HCT116 (cell line): ENCODE data around the gene HOXC12. TPM values are rescaled to one million over a fixed set of nuclear protein-coding genes. Genes with fewer than 3 reads are reported as not detected.

Experiments
- ATAC-seq: fragments of 200-7000 bp; cut with Tn5 transposase; 2 replicates; pipeline ENCODE4 v1.9.1; 2020; ENCODE audit warnings: mild to moderate bottlenecking, moderate library complexity
- BruUV-seq: library from RNA; stranded (reverse); fragments of 400-500 nt; replicated peaks from 2 replicates; lab custom pipeline; 2021; lab: Mats Ljungman, UMichigan
- CTCF ChIA-PET: fragments of 300-600 bp; sonication (Branson Sonifier 250); formaldehyde crosslinking; loops from one replicate; lab custom pipeline; 2021; ENCODE audit warnings: antibody characterized with exemption; lab: Charles Lee
- POLR2A ChIA-PET: fragments of 300-600, 350-600 bp; sonication (Branson Sonifier 250); formaldehyde crosslinking; loops from one replicate; lab custom pipeline; 2021; ENCODE audit warnings: antibody characterized with exemption; lab: Charles Lee
- RAD21 ChIA-PET, 2 experiments: fragments of 300-600 bp; sonication (Branson Sonifier 250); formaldehyde crosslinking; loops; one replicate each; lab custom pipeline; 2023; ENCODE audit warnings: low total read pairs in 2 of 2; ENCODE audit not compliant: uncharacterized antibody in 2 of 2, unreplicated experiment in 2 of 2, low non-redundant PET in 1 of 2; lab: Charles Lee
- DNase-seq: peaks from one replicate; pipeline ENCODE4 v3.0.0-alpha.2; 2010; ENCODE audit warnings: low read depth, low spot score
- H2AFZ ChIP-seq: fragments of 200-600 bp; shearing (Covaris generic), sonication (generic); 2 replicates; pipeline ENCODE4 v1.6.1; 2017; ENCODE audit warnings: low read depth, mixed run types, mixed read lengths, antibody characterized with exemption, low read length; ENCODE audit not compliant: poor library complexity, severe bottlenecking
- H3K27ac ChIP-seq: 2 replicates; pipeline ENCODE4 v1.5.1; 2012; ENCODE audit warnings: low read depth, low read length
- H3K27me3 ChIP-seq: fragments of 200-600 bp; sonication (generic); 2 replicates; pipeline ENCODE4 v1.6.1; 2016; ENCODE audit warnings: mixed run types, low read length, mixed read lengths; ENCODE audit not compliant: insufficient read depth
- H3K36me3 ChIP-seq, 2 experiments: fragments of 200-500 bp in 1 of 2; fragments of 200-600 bp in 1 of 2; sonication (Bioruptor generic) in 1 of 2; sonication (generic) in 1 of 2; 2 replicates each; pipeline versions ENCODE4 v1.5.1 to v1.6.1; 2014 to 2016; ENCODE audit warnings: low read length in 2 of 2, inconsistent platforms in 1 of 2, mixed read lengths in 1 of 2, mixed run types in 1 of 2; ENCODE audit not compliant: insufficient read depth in 2 of 2, control insufficient read depth in 1 of 2
- H3K4me1 ChIP-seq, 2 experiments: fragments of 200-600 bp in 1 of 2; sonication (generic) in 1 of 2; 2 replicates each; pipeline versions ENCODE4 v1.5.1 to v1.6.1; 2012 to 2017; ENCODE audit warnings: low read length in 2 of 2, inconsistent platforms in 1 of 2, mild to moderate bottlenecking in 1 of 2, mixed read lengths in 1 of 2, mixed run types in 1 of 2, moderate library complexity in 1 of 2; ENCODE audit not compliant: insufficient read depth in 2 of 2, control insufficient read depth in 1 of 2
- H3K4me2 ChIP-seq: fragments of 200-600 bp; sonication (generic); 2 replicates; pipeline ENCODE4 v1.6.1; 2017; ENCODE audit warnings: mixed run types, low read length, mixed read lengths
- H3K4me3 ChIP-seq, 2 experiments: fragments of 200-600 bp in 1 of 2; sonication (generic) in 1 of 2; replicated peaks in 1 of 2; 2 replicates each; pipeline ENCODE4 v1.5.1; 2011 to 2016; ENCODE audit warnings: low read length in 2 of 2, control low read depth in 1 of 2, low read depth in 1 of 2, mild to moderate bottlenecking in 1 of 2, mixed read lengths in 1 of 2, mixed run types in 1 of 2
- H3K79me2 ChIP-seq: fragments of 200-600 bp; sonication (generic); 2 replicates; pipeline ENCODE4 v1.6.1; 2017; ENCODE audit warnings: mild to moderate bottlenecking, mixed run types, low read length, moderate library complexity, mixed read lengths; ENCODE audit not compliant: insufficient read depth
- H3K9ac ChIP-seq: fragments of 200-600 bp; sonication (generic); 2 replicates; pipeline ENCODE4 v1.6.1; 2016; ENCODE audit warnings: low read length, mixed read lengths
- H3K9me2 ChIP-seq: fragments of 200-600 bp; sonication (generic), shearing (Covaris generic); 2 replicates; pipeline ENCODE4 v1.6.1; 2017; ENCODE audit warnings: mixed run types, mild to moderate bottlenecking, moderate library complexity; ENCODE audit not compliant: insufficient read depth
- H3K9me3 ChIP-seq, 2 experiments: fragments of 200-500 bp in 1 of 2; fragments of 200-600 bp in 1 of 2; sonication (Bioruptor generic) in 1 of 2; sonication (generic) in 1 of 2; 2 replicates each; pipeline ENCODE4 v1.6.1; 2014 to 2017; ENCODE audit warnings: low read length in 2 of 2, mixed read lengths in 2 of 2, inconsistent platforms in 1 of 2, low read depth in 1 of 2, mild to moderate bottlenecking in 1 of 2, mixed run types in 1 of 2, moderate library complexity in 1 of 2; ENCODE audit not compliant: control insufficient read depth in 1 of 2, insufficient read depth in 1 of 2
- H4K20me1 ChIP-seq: fragments of 200-600 bp; sonication (generic), shearing (Covaris generic); 2 replicates; pipeline ENCODE4 v1.6.1; 2017; ENCODE audit warnings: mixed run types, mild to moderate bottlenecking, moderate library complexity; ENCODE audit not compliant: insufficient read depth
- CEBPB ChIP-seq: IDR thresholded peaks from 2 replicates; pipeline ENCODE4 v1.6.1; 2012; ENCODE audit warnings: low read depth
- EGR1 ChIP-seq: IDR thresholded peaks from 2 replicates; pipeline ENCODE4 v1.6.1; 2012; ENCODE audit warnings: low read depth
- ELF1 ChIP-seq: IDR thresholded peaks from 2 replicates; pipeline ENCODE4 v1.6.1; 2012; ENCODE audit warnings: low read depth, borderline replicate concordance
- FOSL1 ChIP-seq: IDR thresholded peaks from 2 replicates; pipeline ENCODE4 v1.6.1; 2012; ENCODE audit warnings: low read depth
- SIN3A ChIP-seq: IDR thresholded peaks from 2 replicates; pipeline ENCODE4 v1.6.1; 2012; ENCODE audit warnings: low read depth
- SP1 ChIP-seq: IDR thresholded peaks from 2 replicates; pipeline ENCODE4 v1.6.1; 2012; ENCODE audit warnings: low read depth
- SRF ChIP-seq: IDR thresholded peaks from 2 replicates; pipeline ENCODE4 v1.6.1; 2012; ENCODE audit warnings: low read depth
- YY1 ChIP-seq: IDR thresholded peaks from 2 replicates; pipeline ENCODE4 v1.6.1; 2011; ENCODE audit warnings: low read length, low read depth, moderate library complexity, mild to moderate bottlenecking; ENCODE audit not compliant: insufficient replicate concordance; ENCODE audit errors: extremely low read depth
- ZNF274 ChIP-seq: fragments of 200-500 bp; sonication (Bioruptor generic); IDR thresholded peaks from 2 replicates; pipeline ENCODE4 v1.6.1; 2014; ENCODE audit warnings: mild to moderate bottlenecking, low read depth, low read length, inconsistent platforms
- intact Hi-C: fragments of 100-400 bp; cut with micrococcal nuclease; formaldehyde crosslinking; loops from 2 replicates; pipeline ENCODE4 v1.10.0; 2022
- total RNA-seq: library from RNA; stranded (reverse); gene quantifications from one replicate; pipeline ENCODE4 v1.2.1, GENCODE V29; 2021; ENCODE audit not compliant: unreplicated experiment
- TF ChIP-seq, protein P1 (sequence below): IDR thresholded peaks from 2 replicates; pipeline ENCODE4 v1.6.1; 2012
- TF ChIP-seq, protein P2 (sequence below): IDR thresholded peaks from 2 replicates; pipeline ENCODE4 v1.6.1; 2011; ENCODE audit warnings: mild to moderate bottlenecking, low read length, moderate library complexity; ENCODE audit not compliant: insufficient replicate concordance; ENCODE audit errors: extremely low read depth
- TF ChIP-seq, protein P3 (sequence below): IDR thresholded peaks from 2 replicates; pipeline ENCODE4 v1.6.1; 2012; ENCODE audit warnings: low read depth

Gene HOXC12
- total RNA-seq, 1 experiment from 2014 or later = not detected

DNA sequence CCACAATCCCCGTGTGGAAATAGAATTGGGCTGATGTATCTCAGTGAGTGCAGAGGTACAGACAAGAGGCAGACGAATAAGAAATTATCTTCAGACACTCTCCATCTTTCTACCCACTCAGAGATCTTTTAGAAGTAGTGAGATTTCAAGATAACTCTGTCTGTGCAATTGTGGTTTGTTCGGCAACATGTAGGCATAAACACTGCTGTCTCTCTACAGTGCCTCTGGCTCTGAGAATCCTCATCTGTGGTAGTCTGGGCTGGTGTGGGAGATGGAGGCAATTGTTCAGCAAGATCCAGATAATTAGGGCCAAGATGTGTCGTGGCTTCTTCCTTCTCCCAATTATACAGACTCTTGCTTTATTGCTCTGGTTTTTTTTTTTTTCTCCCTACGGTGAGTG lies 13.0 kb upstream of the HOXC12 start:
- no peak overlapping the region for H3K4me2 ChIP-seq
- no peaks in the 10 kb centered on the region for H3K9me3 ChIP-seq
- H3K4me3 ChIP-seq = no peak overlapping the region
- H3K79me2 ChIP-seq = no peaks in the 10 kb centered on the region
- no peaks in the 10 kb centered on the region for H3K9me2 ChIP-seq
- no peak overlapping the region for H3K9ac ChIP-seq
- H2AFZ ChIP-seq = no peak overlapping the region
- ChIA-PET CTCF (no interaction called here), RAD21 (no interaction called here), POLR2A (no interaction called here)
- H3K36me3 ChIP-seq = no peaks in the 10 kb centered on the region
- no peak for ATAC-seq
- no TSS peak for BruUV-seq
- no peaks in the 10 kb centered on the region for H3K27me3 ChIP-seq
- no peak for TF ChIP-seq SRF
- no peak for TF ChIP-seq ZNF274
- no peak for TF ChIP-seq ELF1
- TF ChIP-seq, protein P1, sequence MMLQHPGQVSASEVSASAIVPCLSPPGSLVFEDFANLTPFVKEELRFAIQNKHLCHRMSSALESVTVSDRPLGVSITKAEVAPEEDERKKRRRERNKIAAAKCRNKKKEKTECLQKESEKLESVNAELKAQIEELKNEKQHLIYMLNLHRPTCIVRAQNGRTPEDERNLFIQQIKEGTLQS = no peak
- TF ChIP-seq FOSL1 = no peak
- no peak for TF ChIP-seq CEBPB
- TF ChIP-seq, protein P2, sequence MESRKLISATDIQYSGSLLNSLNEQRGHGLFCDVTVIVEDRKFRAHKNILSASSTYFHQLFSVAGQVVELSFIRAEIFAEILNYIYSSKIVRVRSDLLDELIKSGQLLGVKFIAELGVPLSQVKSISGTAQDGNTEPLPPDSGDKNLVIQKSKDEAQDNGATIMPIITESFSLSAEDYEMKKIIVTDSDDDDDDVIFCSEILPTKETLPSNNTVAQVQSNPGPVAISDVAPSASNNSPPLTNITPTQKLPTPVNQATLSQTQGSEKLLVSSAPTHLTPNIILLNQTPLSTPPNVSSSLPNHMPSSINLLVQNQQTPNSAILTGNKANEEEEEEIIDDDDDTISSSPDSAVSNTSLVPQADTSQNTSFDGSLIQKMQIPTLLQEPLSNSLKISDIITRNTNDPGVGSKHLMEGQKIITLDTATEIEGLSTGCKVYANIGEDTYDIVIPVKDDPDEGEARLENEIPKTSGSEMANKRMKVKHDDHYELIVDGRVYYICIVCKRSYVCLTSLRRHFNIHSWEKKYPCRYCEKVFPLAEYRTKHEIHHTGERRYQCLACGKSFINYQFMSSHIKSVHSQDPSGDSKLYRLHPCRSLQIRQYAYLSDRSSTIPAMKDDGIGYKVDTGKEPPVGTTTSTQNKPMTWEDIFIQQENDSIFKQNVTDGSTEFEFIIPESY = no peak
- TF ChIP-seq, protein P3, sequence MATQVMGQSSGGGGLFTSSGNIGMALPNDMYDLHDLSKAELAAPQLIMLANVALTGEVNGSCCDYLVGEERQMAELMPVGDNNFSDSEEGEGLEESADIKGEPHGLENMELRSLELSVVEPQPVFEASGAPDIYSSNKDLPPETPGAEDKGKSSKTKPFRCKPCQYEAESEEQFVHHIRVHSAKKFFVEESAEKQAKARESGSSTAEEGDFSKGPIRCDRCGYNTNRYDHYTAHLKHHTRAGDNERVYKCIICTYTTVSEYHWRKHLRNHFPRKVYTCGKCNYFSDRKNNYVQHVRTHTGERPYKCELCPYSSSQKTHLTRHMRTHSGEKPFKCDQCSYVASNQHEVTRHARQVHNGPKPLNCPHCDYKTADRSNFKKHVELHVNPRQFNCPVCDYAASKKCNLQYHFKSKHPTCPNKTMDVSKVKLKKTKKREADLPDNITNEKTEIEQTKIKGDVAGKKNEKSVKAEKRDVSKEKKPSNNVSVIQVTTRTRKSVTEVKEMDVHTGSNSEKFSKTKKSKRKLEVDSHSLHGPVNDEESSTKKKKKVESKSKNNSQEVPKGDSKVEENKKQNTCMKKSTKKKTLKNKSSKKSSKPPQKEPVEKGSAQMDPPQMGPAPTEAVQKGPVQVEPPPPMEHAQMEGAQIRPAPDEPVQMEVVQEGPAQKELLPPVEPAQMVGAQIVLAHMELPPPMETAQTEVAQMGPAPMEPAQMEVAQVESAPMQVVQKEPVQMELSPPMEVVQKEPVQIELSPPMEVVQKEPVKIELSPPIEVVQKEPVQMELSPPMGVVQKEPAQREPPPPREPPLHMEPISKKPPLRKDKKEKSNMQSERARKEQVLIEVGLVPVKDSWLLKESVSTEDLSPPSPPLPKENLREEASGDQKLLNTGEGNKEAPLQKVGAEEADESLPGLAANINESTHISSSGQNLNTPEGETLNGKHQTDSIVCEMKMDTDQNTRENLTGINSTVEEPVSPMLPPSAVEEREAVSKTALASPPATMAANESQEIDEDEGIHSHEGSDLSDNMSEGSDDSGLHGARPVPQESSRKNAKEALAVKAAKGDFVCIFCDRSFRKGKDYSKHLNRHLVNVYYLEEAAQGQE = no peak
- TF ChIP-seq EGR1 = no peak
- no peak for TF ChIP-seq SIN3A
- TF ChIP-seq YY1 = no peak
- TF ChIP-seq SP1 = no peak
- intact Hi-C loops = no loop called here
- no peaks in the 10 kb centered on the region for H4K20me1 ChIP-seq
- H3K4me1 ChIP-seq = peaks cover 8 to 15% of the 10 kb centered on the region in 2 experiments; a peak in 3 of 4 replicates
- H3K27ac ChIP-seq = no peak overlapping the region
- no peak for DNase-seq
